Measurements from ENCODE around the gene ADAMTS16. TPM values are rescaled to one million over a fixed set of nuclear protein-coding genes. Genes with fewer than 3 reads are reported as not detected.

ADAMTS16 gene
- total and polyA plus RNA-seq, 9 of the 15 experiments (the other 6 are each of a cell fraction or from before 2014, with no cell fraction given): not detected

GRCh38 chr5:5304361-5305020 lies 164.4 kb downstream of the ADAMTS16 start (continued):
- no peak for TF ChIP-seq RREB1 (CRISPR knock-in tag; IDR thresholded peaks at IDR 0.05)
- TF ChIP-seq ZNF395 (CRISPR knock-in tag; IDR thresholded peaks at IDR 0.05): no peak
- TF ChIP-seq RUNX1 (IDR thresholded peaks at IDR 0.05; ENCODE audit: low read depth): no peak
- no peak for TF ChIP-seq SPI1 (IDR thresholded peaks at IDR 0.05; ENCODE audit: borderline replicate concordance, low read depth, low read length)
